Neural cell (in vitro differentiated cells): ENCODE data around the gene LBHD1.

ENCODE experiments used
- CTCF ChIP-seq: fragments of 450-650 bp; IDR thresholded peaks from 2 replicates; pipeline ENCODE4 v1.5.1; 2014; ENCODE audit warnings: antibody characterized with exemption, mild to moderate bottlenecking, moderate library complexity; ENCODE audit not compliant: poor library complexity, severe bottlenecking
- EZH2 ChIP-seq: fragments of 200-600, 300-800 bp; shearing (Covaris generic), sonication (generic); IDR thresholded peaks from 2 replicates; pipeline ENCODE4 v1.6.1; 2014; ENCODE audit warnings: antibody characterized with exemption, low read length, borderline replicate concordance, mild to moderate bottlenecking; ENCODE audit not compliant: insufficient read depth, poor library complexity, severe bottlenecking
- MXI1 ChIP-seq: fragments of 450-650 bp; conservative IDR thresholded peaks from 2 replicates; pipeline ENCODE4 v1.6.1; 2014; ENCODE audit warnings: antibody characterized with exemption, mild to moderate bottlenecking; ENCODE audit not compliant: poor library complexity, severe bottlenecking
- REST ChIP-seq: IDR thresholded peaks from 2 replicates; pipeline ENCODE4 v1.6.1; 2012; ENCODE audit warnings: borderline replicate concordance

DNA sequence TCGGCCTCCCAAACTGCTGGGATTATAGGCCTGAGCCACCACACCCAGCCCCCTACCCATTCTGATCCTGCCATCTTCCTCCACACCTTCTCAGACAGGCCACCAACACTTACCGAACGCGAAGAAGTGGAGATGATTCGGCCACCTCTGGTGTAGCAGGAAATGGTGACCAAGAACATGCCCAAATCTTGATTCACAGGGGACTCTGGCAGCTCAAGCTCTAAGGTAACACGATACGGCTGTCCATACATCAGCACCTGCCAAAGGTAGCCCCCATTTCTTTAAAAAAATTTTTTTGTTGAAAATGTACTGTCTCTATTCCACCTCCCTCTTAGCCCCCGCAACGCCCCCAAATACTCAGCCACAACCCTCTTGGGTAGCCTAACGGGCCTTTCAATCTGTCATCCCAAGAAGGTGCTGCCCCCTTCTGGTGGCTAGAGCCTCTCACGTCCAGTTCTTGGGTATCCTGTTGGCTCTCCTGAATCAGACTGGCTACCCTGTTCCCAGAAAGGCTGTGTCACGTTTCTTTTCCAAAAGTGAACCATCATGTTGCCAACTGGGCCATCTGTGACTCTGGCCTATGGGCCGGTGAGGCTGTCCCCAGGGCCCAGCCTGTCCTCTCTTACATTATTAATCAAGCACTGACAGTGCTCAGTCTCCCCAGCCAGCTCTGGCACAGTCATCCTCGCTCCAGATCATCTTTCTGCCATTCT lies 22.5 kb upstream of the LBHD1 start:
- no peak for TF ChIP-seq REST
- peak; percentile 69 for TF ChIP-seq CTCF
- TF ChIP-seq EZH2, result no peak
- no peak for TF ChIP-seq MXI1
